ENCODE data around the gene NDOR1.

The NDOR1 gene

GRCh38 chr9:137205126-137206069, at the start of gene NDOR1, which contains the start of gene TMEM203:
TSS of gene NDOR1 (plus strand) at chr9:137205700. CDS start at chr9:137205778, 78 bp downstream.
TSS of gene TMEM203 (minus strand) at chr9:137205648. CDS start at chr9:137205414, 234 bp downstream.
- peak; percentile 82 for DNase-seq (ENCODE audit: low read depth)

DNA sequence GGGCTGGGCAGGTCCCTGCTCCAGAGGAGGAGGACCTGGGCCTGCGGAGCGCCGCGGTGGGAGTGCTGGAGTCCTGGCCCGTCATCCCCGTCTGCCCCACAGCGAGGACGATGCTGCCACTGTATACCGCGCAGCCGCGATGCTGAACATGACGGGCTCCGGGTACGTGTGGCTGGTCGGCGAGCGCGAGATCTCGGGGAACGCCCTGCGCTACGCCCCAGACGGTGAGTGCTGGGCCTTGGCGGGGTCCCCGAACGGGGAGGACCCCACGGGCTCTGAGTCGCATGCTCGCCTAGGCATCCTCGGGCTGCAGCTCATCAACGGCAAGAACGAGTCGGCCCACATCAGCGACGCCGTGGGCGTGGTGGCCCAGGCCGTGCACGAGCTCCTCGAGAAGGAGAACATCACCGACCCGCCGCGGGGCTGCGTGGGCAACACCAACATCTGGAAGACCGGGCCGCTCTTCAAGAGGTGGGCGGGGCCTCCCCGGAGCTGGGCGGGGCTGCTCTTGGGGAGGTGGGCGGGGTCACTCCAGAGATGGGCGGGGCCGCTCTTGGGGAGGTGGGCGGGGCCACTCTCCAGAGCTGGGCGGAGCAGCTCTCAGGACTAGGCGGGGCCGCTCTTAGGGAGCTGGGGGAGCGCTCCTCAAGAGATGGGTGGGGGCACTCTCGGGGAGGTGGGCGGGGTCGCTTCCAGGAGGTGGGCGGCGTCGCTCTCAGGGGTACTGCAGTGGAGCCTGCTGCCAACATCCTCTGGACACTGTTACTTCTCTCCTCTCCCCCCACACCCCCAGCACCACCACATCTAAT, 48.7 kb upstream of the NDOR1 start:
- DNase-seq (ENCODE audit: low read depth): peak; percentile 48

DNA sequence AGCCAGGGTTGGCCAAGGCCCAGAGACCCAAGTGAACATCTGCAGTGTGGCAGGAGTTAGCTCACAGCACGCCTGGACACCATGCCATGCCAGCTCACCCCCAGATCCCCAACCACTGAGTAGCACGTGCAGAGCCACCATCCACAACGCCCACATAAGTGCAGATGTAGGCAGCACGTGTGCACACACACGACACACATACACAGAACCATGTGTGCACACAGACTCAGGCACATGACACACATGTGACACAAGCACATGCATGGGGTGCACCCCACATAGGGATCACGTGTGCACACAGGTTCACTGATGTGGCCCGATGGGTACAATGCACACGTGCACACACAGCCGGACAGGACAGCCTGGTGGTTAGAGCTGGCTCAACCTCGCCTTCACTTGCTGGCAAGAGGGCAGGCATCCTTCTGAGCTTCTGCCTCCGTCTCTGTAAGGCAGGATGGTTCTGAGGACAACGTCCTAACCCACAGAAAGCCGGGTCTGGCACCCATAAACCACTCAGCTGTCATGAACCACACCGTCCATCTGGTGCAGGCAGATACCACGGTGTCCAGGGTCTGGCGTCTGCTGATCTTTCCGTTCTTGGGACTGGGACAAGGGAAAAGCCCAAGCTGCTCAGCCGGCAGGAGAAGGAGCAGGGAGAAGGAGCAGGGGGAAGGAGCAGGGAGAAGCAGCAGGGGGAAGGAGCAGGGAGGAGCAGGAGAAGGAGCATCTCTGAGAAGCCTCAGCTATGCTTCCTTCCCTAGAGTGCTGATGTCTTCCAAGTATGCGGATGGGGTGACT, 47.7 kb upstream of the NDOR1 start:
- DNase-seq (ENCODE audit: low read depth): no peak

GRCh38 chr9:137158625-137159024, 46.9 kb upstream of the NDOR1 start:
- no peak for DNase-seq (ENCODE audit: low read depth)

GRCh38 chr9:137159105-137160053, 46.1 kb upstream of the NDOR1 start:
- no peak for DNase-seq (ENCODE audit: low read depth)

DNA sequence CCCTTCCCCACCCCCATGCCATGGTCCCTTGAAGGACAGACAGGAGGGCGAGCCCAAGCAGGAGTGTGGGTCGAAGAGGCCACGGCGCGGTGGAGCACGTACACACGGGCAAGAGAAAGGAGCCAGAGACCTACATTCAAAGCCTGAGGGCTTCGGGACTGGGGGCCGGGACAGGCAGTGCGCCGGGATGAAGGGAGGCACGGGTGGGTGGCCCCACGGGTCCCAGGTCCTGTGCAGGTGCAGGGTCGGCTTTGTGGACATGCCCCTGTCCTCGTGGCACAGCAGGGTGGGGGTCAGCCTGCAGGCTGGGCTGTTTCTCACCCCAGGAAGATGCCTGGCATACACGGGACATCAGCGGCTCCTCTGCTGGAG, 45.5 kb upstream of the NDOR1 start:
- no peak for DNase-seq (ENCODE audit: low read depth)

GRCh38 chr9:137160716-137161557, 44.6 kb upstream of the NDOR1 start:
- DNase-seq (ENCODE audit: low read depth): no peak

DNA sequence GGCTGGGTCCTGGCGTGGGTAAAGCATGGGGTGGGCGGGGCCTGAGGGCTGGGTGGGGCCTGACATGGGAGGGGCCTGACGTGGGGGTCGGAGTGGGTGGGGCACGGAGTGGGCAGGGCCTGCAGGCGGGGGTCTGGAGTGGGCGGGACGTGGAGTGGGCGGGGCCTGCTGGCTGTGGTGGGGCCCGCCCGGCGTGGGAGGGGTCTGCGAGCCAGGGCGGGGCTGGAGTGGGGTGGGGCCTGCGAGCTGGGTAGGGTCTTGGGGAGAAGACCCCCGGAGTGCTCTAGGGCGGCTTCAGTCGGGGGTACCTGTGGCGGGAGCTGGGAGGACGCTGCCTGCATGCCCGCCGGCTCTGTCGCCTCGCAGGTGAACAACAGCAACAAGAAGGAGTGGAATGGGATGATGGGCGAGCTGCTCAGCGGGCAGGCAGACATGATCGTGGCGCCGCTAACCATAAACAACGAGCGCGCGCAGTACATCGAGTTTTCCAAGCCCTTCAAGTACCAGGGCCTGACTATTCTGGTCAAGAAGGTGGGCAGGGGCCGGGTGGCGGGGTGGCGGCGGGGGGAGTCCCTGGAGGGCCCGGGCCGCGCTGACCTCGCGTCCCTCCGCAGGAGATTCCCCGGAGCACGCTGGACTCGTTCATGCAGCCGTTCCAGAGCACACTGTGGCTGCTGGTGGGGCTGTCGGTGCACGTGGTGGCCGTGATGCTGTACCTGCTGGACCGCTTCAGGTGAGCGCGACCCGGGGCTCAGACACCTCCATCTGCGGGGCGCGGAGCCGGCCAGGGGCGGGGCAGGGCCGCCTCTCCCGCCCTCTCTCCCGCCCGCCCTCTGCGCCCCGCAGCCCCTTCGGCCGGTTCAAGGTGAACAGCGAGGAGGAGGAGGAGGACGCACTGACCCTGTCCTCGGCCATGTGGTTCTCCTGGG, 43.7 kb upstream of the NDOR1 start:
- no peak for DNase-seq (ENCODE audit: low read depth)

DNA sequence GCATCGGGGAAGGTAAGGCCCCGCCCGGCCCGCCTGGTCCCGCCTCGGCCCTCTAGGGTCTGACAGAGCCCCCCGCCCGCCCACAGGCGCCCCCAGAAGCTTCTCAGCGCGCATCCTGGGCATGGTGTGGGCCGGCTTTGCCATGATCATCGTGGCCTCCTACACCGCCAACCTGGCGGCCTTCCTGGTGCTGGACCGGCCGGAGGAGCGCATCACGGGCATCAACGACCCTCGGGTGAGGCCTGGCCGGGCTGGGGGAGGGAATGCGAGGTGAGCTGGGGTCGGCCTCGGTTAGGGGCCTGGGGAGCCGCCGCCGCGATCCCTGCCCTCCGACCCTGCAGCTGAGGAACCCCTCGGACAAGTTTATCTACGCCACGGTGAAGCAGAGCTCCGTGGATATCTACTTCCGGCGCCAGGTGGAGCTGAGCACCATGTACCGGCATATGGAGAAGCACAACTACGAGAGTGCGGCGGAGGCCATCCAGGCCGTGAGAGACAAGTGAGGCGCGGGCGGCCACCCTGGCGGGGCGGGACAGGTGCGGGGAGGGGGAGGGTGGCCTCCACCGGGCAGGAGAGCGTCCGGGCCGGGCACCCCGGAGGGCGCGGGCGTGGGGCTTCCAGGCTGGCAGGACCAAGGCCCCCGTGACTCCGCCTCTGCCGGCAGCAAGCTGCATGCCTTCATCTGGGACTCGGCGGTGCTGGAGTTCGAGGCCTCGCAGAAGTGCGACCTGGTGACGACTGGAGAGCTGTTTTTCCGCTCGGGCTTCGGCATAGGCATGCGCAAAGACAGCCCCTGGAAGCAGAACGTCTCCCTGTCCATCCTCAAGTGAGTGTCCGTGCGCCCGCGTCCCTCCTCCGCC, 42.8 kb upstream of the NDOR1 start:
- DNase-seq (ENCODE audit: low read depth): peak; percentile 49

GRCh38 chr9:137163365-137163715, 42.2 kb upstream of the NDOR1 start:
- no peak for DNase-seq (ENCODE audit: low read depth)

- DNase-seq (ENCODE audit: low read depth): no peak
Measured at GRCh38 chr9:137163805-137164204, 41.7 kb upstream of the NDOR1 start.

DNA sequence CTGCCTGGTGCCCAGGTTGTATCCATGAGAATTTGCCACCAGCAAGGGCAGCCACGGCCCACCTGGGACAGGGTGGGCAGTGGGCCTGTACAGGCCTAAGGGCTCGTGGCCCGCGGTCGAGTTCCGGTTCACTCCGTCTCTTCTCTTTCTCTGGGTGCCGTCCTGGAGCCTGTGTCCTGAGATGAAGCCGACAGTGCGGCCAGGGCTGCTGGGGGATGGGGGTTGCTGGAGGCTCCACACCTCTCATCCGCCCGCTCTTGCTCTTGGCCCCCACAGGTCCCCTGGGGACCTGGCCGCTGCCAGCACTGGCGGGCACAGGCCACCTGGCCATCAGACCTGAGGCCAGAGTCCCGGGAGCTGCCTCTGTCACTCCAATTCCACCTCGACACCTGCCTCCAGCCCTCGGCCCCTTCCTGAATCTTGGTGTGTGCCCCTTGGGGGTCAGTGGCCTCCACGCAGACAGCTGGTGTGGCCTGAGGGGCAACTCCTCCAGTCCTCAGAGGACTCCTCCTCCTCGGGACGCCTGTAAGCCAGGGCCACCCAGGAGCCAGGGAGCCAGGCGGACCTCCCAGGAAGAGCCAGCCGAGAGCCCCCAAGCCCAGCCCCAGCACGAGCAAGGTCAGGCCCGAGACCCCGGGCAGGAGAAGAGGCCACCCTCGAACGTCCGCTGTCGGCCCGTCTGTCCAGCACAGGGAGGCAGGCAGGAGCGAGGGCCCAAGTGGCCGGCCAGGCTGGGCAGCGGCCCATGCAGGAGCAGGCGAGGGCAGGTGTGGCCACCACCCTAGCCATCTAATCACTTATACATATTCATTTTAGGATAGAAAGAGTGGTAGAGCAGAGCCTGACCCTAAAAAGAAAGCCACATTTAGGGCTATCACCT, 40.9 kb upstream of the NDOR1 start:
- DNase-seq (ENCODE audit: low read depth): no peak

DNA sequence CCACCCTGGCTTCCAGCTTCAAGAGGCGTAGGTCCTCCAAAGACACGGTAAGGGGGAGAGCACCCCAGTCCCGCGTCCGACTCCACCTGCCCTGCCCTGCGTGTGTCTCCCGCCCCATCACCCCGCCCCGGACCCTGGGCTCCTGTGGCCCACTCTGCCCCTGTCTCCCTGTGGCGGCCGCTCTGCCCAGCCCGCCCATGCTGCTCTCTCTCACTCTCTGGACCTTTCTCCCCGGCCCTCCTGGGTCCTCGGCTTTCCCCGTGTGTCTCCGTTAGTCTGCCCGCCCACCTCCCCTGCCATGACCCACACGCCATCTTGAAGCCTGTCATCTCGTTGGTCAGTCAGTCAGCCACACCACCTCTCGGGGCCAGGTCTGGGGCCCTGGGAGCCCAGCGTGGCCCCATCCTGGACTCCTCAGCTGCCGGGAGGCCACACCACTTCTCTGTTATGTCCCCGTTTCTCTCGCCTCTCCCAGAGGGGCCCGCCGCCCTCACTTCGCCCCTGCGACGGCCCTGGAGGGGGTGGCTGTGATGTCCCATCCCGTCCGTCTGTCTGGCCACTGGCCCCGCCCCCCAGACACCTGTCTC, 40.2 kb upstream of the NDOR1 start:
- DNase-seq (ENCODE audit: low read depth): no peak

DNA sequence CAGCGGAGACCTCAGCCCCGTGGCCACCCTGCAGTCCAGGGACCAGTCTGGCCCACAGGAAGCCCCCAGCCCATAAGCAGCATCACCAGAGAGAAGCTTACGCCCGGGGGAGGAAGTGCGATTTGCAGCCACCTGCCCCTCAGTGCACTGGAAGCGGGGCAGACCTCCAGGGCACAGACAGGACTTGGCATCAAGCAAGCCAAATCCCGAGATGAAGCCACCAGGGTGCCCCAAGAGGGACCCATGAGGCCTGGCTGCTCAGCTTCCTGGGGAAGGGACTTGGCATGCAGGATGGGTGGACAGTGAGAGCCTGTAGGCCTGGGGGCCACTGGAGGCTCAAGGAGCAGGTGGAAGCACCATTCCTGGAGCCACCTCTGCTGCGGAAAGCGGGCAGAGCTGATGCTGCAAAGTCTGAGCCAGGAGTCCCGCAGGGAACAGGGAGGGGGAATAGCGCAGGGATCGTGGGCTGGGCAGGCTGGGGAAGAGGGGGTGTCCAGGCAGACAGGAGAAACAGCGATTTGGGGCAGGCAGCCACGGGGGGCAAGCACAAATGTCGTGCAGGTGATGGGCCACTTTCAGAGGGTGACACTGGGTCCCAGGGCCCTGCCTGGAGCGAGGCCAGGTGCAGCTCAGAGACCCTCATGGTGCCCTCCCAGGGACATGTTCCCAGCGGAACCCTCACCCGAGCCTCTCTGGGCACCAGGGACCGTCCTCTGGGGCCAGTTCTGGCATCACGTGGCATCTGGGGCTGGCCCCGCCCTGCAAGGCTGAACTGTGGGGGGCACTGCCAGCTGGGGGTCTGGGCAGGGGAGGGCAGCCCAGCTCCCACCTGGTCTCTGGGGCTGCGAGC, 38.9 kb upstream of the NDOR1 start:
- DNase-seq (ENCODE audit: low read depth): no peak

GRCh38 chr9:137167277-137167746, 38.2 kb upstream of the NDOR1 start:
- DNase-seq (ENCODE audit: low read depth): no peak

Measured in EH (cell line).